Activated T-helper 1 cell treated with anti-CD3 and anti-CD28 coated beads, Interleukin-2, amount 50 U/mL, for 16 hours (primary cell): ENCODE data around the gene EIF4E2.

Source experiments
- DNase-seq, 2 donors: peaks; one replicate each; pipeline ENCODE4 v3.0.0-alpha.2; 2020; ENCODE audit warnings: low read depth in 1 of 2, low spot score in 1 of 2

EIF4E2 gene, protein sequence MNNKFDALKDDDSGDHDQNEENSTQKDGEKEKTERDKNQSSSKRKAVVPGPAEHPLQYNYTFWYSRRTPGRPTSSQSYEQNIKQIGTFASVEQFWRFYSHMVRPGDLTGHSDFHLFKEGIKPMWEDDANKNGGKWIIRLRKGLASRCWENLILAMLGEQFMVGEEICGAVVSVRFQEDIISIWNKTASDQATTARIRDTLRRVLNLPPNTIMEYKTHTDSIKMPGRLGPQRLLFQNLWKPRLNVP

DNA sequence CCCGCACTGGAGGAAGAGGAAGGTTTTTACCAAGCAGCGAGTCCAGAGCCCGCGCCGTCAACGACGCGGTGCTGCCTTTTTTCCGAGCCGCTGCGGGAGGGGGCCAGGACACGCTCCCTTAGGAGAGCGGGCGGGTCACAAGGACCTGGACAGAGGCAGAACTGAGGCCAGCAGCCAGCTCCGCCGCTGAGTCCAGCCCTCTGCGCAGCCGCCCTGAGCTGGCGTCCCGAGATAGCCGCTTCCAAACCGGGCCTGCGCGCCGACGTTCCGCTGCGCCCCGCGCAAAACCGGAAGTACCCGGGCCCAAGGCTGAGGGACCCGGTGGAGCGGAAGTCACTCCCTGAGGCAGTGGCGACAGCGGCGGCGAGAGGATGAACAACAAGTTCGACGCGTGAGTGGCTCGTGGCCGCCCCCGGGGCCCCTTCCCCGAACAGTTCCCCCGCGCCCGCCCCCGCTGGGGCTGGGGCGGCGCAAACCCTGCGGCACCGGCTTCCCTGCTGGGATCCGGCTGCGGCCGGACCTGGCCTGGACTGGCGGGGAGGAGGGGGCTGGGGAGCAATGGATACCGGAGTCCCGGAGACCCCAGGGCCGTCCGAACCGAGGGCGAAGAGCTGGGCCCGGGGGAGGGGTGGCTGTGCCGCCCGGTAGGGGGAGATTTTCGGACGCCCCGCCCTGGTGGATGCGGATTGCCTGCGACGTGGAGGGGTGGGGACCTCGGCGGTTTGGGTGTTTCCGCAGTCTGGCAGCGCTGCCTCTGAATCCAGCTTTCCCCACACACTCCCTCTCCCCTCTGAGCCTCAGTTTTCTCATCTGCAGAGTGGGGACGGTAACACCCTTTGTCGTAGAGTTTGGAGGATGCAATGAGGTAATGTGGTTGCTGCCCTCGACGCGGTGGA is at the start of gene EIF4E2, which contains the start of gene TIGD1:
TSS of gene EIF4E2 (plus strand) at position 336 of the 896 bp plus-strand sequence. CDS start at position 372, 36 bp downstream.
TSS of gene TIGD1 (minus strand) at position 204 of the 896 bp plus-strand sequence. CDS start 675 bp downstream, outside the sequence.
- DNase-seq = peak; percentile 81 to 88

DNA sequence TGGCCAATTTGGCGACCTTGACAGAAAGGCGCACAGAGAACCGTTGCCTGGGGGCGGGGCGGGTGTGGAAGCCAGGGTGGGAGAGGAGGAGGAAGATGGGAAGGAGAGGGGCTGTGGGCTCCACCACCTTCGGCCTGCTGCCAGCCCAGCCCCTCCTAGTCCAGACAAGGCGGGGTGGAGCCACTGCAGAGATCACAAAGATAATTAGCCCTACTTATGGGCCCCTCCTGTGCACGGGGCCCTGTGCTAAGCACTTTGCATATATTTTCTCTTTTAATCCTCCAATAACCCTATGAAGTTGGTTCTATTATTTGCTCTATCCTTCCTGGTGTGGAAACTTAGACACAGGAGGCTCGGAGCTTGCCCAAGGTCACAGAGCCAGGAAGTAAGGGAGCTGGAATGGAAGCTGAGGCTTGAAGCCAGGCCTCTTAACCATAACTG is 49.1 kb upstream of the EIF4E2 start:
- no peak for DNase-seq

DNA sequence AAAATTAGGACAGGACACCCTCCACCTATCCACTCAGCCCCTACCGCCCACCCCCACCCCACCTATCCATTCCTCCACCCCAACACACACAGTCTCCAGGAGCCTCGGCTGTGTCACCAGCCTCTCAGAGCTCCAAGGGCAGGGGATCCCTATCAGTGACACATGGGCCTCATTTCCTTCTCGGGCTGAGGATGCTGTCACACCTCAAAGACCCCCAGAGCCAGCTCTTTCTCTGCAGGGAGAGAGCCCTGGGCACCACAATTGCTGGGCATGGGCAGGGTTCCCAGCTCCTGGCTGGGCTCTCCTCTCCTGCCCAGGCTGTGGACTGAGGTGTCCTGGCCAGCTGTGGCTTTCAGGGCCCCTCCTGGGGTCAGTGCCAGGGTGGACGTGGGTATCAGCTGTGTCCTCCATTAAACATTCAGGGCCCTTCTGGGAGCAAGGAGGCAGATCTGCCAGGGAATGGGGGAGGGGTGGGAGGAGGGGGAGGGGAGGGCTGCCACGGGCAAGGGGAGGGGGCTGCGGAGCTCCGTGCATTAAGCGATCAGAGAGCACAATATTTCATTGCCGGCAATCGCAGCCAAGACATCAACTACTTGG is 48.6 kb upstream of the EIF4E2 start:
- no peak for DNase-seq

DNA sequence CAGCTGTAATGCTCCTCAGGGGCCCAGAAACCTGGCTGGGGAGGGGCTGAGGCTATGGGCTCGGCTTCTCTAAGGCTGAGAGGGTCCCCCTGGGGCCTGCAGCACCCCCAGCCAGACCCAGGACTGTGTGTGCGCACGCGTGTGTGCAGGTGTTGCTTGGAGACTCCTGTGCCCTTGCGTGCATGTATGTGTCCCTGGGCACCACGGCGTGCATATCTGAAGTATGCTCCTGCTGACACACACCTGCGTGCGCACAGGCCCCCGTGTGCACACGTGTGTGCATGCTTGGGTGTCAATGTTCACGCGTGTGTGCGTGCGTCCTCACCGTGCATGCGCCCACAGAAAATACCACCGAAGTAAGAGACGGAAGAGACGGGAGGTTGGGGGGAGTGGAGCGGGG is 48.0 kb upstream of the EIF4E2 start:
- DNase-seq = no peak

DNA sequence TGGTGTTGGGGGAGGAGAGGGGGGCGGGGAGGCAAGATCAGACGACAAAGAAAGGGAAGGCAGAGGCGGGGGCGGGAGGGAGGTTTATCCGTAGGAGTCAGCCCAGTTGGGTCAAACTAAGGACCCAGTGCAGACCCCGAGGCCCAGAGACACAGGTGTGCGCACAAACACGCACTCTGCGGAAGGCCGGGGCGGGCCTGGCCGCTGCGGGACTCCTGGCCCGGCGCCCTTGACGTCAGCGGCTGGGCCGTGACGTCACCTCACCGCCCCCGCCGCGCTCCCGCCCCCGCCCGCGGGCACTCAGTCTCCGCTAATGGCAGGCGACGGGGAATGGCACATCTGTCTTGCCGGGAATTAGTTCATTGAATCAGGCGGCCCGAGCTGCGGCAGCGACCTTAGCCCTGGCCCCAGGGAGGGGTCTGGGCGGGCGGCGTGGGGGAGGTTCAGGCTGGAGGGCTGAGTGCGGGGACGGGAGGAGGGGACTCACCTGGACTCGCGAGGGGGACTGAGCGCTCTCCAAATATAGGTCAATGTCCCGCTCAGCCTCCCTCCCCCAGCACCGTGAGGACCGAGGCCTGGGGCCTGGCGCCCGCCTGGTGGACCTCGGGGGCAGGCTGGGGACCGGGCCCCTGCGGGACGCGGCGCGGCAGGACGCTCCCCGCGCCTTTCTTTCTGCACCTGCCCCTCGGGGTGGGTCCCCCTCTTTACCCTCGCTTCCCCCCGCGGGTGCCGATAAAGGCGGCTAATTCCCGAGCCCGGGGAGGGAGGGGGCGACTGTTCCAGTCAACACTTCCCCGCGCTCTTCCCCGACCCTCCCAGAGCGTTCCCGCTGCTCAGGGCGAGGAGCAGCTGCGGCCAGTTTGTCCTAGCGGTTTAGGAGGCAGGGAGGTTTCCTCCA is 47.3 kb upstream of the EIF4E2 start:
- peak in 1 of 2 donors; percentile 4 for DNase-seq

DNA sequence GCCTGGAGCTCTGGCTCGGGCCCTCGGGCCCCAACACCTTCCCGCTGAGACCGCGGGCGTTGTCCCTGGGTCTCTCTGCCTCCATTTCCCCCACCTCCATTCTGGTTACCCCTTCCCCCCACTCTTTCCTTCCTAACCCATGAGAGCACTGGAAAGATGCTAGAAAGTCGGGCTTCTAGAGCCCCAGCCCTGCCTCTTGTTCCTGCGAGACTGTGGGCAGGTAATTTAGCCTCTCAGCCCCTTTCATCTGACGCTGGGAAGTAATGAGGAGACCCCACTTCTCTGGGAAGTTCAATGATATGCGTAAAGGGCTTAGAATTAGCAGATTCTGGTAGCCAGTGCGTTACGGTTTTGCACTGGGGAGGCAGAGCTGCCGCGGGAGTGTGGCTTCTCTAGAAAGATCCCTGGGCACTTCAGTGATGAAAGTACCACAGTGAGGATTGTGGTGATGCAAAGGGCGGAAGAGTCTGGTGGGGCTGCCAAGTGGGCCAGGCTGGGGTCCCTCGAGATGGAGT is 46.6 kb upstream of the EIF4E2 start:
- no peak for DNase-seq

DNA sequence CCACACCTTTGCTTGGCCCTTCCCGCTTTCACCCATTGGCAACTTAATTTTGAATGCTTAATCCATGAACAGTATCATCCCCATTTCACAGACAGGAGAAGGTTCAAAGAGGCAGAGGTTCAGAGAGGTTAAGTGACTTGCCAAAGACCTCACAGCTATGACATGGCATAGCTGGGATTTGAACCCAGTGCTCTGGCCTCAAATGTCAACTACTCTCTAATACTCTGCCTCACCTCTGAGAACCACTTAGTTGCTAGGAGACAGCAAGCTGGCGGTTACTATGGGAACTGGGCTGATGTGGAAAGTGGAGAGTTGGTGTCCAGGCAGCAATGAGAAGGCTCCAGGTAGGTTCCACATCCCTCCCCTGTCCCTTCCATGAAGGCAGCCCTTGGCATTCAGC is 46.1 kb upstream of the EIF4E2 start:
- no peak for DNase-seq

DNA sequence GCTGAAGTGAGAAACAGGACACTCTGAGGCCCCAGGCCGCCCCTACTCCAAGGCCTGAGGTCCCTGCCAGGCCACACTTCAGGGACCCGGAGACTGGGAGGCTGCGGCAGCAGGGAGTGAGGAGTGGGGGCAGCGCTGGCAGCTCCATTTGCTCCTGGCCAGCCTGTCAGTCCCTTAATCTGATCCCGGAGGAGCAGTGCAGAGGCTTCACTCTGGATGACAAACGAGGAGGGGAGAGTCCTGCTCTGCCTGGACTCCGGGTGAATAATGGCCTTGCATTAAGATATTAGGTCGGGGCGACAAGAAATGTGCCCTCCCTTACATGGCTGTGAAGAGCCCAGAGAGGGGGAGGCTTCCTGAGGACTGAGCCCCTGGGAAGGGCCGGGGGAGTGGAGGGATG is 44.6 kb upstream of the EIF4E2 start:
- DNase-seq = no peak

DNA sequence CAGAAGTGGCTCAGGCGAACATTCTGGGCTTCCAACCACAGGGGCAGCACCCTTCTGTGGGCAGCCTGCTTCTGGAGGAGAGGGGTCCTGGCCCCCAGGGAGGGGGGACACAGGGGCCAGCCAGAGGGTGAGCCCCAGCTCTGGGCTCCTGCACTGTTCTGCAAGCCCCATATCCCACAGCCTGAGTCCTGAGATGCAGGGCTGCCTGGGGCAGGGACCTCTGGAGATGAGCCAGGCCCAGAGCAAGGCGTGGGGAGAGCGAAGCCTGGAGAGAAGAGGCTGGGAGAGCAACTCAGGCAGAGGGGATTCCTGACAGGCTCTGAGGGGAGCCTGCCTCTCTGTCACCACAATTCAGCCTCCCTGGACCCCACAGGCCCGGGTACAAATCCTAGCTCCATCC is 43.8 kb upstream of the EIF4E2 start:
- no peak for DNase-seq

DNA sequence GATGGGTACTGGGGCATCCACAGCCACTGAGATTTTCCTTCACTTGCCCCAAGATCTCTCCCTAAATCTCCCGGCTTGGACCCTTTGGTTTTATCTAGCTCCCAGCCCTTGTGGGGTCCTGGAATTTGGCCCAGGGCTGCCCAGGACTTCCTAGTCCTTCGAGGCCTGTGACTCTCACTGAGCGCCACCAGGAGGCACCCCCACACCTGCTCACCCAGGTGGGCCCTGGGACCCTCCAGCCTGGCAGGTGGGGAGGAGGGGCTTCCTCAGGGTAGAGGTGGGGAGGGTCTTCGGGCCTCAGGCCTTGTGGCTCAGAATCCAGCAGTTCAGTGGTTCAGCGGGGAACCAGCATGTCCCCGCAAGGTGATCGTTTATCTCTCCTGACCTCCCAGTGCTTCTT is 42.2 kb upstream of the EIF4E2 start:
- DNase-seq = no peak

DNA sequence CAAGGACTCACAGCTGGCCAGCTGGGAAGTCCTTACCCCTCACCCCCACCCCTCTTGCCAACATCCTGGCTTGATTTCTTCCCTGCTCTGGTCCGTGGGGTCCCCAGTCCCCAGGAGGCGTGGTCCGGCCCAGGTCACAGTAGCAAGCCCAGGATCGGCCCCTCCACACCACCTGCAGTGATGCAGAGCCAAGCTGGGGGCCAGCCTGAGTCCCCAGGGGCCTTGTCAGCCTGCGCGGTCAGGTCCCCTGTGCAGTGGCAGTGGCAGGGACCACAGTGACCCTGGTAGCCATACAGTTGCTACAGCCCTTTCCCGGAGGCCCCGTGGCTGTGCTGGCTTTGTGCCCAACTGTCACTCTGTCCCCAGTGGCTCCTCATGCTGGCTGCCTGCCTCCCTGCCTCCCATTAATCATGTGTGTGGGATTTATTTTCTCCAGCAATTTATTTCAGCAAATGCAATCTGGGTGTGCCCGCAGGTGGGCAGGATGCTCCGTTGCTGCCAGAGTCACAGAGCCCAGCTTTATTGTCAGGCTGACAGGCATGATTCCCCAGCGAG is 39.1 kb upstream of the EIF4E2 start:
- no peak for DNase-seq

DNA sequence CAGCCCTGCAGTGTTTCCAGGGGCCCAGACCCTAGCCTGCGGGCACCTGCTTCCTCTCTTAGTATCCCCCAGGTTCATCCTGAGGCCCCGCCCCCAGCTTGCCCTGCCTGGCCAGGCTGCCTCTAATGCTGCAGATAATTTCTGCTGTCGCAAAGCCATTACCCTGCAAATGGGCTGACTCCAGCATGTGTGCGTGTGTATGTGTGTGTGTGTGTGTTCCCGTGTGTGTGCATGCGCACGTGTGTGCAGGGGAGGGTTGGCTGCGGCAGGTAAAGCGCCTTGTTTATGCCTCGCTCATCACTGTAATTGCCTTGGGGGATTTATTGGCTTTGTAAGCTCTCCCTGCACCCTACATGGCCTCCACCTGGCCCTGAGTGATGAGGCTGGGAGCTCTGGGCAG is 37.9 kb upstream of the EIF4E2 start:
- DNase-seq = no peak

DNA sequence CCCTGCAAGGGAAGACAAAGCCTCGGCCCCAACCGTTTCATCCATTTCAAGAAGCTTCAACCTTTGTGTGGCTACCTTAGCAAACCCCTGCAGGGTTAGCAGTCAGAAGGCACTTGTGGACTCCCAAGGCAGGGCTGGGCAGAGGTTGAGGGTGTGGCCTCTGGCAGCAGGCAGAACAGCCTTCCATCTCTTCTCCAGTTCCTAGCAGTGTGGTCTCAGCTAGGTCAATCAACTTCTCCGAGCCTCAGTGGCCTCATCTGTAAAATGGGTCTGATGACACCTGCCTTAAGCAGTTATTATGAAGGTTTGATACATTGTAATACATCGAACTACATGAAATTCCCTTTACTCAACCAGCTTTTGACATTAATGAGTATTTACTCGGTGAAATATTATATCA is 37.1 kb upstream of the EIF4E2 start:
- no peak for DNase-seq

DNA sequence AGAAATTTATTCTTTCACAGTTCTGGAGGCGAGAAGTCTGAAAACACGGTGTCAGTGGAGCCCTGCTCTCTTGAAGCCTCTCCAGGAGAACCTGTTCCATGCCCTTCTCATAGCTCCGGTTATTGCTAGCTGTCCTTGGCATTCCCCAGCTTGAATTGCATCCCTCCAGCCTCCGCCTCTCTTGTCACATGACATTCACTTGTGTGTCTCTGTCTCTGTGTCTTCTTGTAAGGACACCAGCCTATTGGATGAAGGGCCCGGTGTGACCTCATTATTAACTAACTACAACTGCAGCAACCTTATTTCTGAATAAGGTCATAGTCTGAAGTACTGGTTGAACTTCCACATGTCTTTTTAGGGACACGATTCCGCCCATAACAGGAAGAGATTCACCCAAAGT is 34.9 kb upstream of the EIF4E2 start:
- DNase-seq = no peak

DNA sequence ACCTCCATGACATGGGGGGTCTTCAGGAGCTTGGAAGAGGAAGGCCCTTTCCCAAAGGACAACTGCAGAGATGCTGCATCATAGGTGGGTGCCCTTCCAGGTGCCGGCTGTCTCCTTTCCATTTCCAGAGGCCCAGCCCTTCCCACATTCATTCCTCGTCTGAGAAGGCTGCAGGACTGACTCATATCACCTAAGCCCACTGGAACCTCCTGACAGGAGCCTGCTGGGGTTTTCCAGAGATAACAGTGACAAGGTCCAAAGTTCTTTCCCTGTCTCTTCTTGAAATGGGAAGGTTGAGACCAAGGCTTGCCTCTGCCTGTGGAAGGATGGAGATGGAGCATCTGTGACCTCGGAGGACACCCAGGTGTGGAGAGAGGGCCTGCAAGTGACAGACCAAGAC is 33.9 kb upstream of the EIF4E2 start:
- DNase-seq = no peak

DNA sequence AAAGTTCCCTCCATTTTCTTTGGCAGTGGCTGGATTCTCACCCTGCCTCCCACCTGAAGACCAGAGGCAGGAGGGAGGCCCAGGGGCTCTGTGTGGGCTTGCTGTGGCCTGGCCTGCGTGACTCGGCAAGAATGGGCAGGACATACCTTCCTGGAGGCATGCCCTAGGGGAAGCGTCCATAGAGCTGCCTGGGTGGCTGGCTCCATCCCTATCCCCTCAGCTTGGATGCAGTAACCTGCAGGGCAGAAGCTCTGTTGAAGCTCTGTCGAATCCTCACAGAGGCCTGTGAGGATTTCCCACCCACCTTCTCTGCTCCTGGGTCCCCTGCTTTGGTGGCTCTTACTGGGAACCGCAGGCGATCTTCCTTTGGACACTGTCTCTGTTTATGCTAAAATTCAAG is 31.6 kb upstream of the EIF4E2 start:
- no peak for DNase-seq

DNA sequence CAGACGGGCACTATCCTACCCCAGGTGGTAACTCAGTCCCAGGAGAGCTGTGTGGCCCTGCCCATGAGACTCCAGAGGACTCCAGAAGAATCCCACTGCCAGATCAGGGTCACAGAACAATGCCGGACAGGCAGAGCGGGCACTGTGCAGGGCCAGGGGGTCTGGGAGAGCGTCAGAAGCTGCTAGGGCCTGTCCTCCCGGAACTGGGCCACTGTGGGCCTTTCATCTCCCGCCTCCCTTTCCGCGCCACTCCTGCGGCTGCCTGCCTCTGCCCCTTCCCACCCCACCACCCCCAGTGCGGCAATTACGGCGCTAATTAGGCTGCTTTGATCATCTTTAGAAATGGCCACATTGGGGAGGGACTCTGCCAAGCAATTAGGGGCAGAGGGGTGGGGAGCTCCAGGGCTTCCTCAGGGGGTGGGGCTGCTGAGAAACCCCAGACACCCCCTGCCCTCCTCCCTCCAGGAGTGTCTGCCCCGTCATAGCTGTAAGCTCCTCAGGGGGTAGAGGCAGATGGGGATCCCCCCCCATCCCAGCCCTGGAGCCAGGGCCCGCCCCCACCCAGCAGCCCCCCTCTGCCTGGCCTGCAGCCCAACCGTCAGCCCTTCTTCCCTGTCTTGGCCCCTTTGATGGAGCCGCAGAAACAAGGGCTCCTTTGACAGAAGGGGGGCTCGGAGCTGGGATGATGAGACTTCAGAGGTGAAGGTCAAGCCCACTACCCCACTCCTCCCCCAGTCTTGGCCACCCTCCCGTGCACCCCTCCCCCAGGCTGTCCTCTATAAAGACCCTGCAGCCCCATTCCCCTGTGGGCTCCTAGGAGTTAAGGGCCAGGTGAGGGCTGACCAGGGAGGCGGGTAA is 30.7 kb upstream of the EIF4E2 start, which contains the start of gene PRSS56:
TSS of gene PRSS56 (plus strand) at position 808 of the 858 bp plus-strand sequence. CDS start 211 bp downstream, outside the sequence.
- no peak for DNase-seq

DNA sequence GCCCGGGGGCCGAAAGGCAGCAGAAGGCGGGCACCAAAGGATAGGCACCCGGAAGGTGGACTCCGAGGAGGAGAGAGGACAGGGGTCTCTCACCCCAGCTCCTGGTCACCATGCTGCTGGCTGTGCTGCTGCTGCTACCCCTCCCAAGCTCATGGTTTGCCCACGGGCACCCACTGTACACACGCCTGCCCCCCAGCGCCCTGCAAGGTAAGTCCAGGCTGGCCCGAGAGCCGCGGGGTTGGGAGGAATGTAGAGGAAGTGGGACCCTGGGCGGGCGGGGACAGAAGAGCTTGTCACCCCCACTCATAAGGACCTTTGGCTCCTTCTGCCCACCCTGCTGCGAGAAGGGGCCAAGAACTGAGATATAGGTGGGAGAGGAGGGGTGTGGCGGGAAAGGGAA is 30.0 kb upstream of the EIF4E2 start:
- DNase-seq = no peak

DNA sequence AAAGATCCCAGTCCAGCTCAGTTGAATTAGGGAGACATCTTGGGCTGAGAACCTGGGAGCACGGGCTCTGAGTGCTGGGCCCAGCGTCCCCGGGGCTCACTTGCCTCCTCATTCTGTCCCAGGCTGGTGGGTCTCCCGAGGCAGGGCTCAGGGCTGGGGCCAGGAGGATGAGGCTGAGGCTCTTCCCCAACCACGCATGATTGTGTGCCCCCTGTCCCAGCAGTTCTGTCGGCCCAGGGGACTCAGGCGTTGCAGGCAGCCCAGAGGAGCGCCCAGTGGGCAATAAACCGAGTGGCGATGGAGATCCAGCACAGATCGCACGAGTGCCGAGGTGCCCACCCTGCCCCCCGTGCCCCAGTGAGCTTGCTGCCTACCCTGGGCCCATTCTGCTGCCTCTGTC is 29.4 kb upstream of the EIF4E2 start:
- DNase-seq = no peak
